HepG2 (cell line): ENCODE measurements around the gene SYT8. TPM values are rescaled to one million over a fixed set of nuclear protein-coding genes. Genes with fewer than 3 reads are reported as not detected.

Experiments
- ATAC-seq: fragments of 200-7000 bp; cut with Tn5 transposase; 3 replicates; pipeline ENCODE4 v1.9.1; 2020; ENCODE audit warnings: mild to moderate bottlenecking, moderate library complexity
- BruUV-seq: library from RNA; stranded (reverse); fragments of 400-500 nt; replicated peaks from 2 replicates; lab custom pipeline; 2021; lab: Mats Ljungman, UMichigan
- CTCF ChIA-PET: fragments of 300-600 bp; formaldehyde crosslinking; extraction: SDS; loops from one replicate; lab custom pipeline; 2021; ENCODE audit warnings: low total read pairs, inconsistent platforms, low intra/inter-chr PET ratio; lab: Yijun Ruan, JAX
- POLR2A ChIA-PET: fragments of 350-600 bp; sonication (Branson Sonifier 250); formaldehyde crosslinking; loops from one replicate; lab custom pipeline; 2020; ENCODE audit warnings: antibody characterized with exemption, inconsistent platforms; lab: Yijun Ruan, JAX
- DNase-seq: peaks from one replicate; pipeline ENCODE4 v3.0.0-alpha.2; 2015; ENCODE audit warnings: low spot score
- FAIRE-seq: peaks from 3 replicates; lab custom pipeline; 2011; peaks lifted over from hg19 to GRCh38; lab: Jason Lieb, UNC
- H2AFZ ChIP-seq: one replicate; pipeline ENCODE4 v1.6.1; 2011; ENCODE audit warnings: low read length, inconsistent platforms
- H3K27ac ChIP-seq: fragments of 300-600 bp; 3 replicates; pipeline ENCODE4 v1.8.0; 2011; ENCODE audit warnings: mixed run types, mild to moderate bottlenecking, mixed read lengths, low read length, inconsistent platforms; ENCODE audit not compliant: insufficient read depth; ENCODE audit errors: extremely low read length
- H3K27me3 ChIP-seq, 2 experiments: fragments of 200-600 bp in 1 of 2; 2 replicates in 1 of 2; 3 replicates in 1 of 2; pipeline versions ENCODE4 v1.6.0 to v1.8.0; 2011; ENCODE audit warnings: low read length in 2 of 2, mild to moderate bottlenecking in 2 of 2, moderate library complexity in 2 of 2, inconsistent platforms in 1 of 2; ENCODE audit not compliant: insufficient read depth in 2 of 2, control insufficient read depth in 1 of 2
- H3K36me3 ChIP-seq, 2 experiments: fragments of 200-600 bp in 1 of 2; replicated peaks in 1 of 2; 2 replicates in 1 of 2; 3 replicates in 1 of 2; pipeline versions ENCODE4 v1.5.1 to v1.8.0; 2011; ENCODE audit warnings: low read length in 2 of 2, inconsistent platforms in 1 of 2; ENCODE audit not compliant: insufficient read depth in 2 of 2, control insufficient read depth in 1 of 2
- H3K4me1 ChIP-seq: 2 replicates; pipeline ENCODE4 v1.5.1; 2012; ENCODE audit warnings: low read length, inconsistent platforms; ENCODE audit not compliant: insufficient read depth
- H3K4me2 ChIP-seq: 2 replicates; pipeline ENCODE4 v1.6.0; 2011; ENCODE audit warnings: low read depth, low read length, inconsistent platforms
- H3K4me3 ChIP-seq, 3 experiments: fragments of 200-600 bp in 1 of 3; sonication (generic), shearing (Covaris generic) in 1 of 3; replicated peaks in 1 of 3; 2 replicates each; pipeline ENCODE4 v1.5.1; 2011 to 2016; ENCODE audit warnings: low read length in 3 of 3, inconsistent platforms in 2 of 3, low read depth in 2 of 3, mild to moderate bottlenecking in 2 of 3, control low read depth in 1 of 3, mixed read lengths in 1 of 3; ENCODE audit not compliant: insufficient read depth in 1 of 3
- H3K79me2 ChIP-seq: one replicate; pipeline ENCODE4 v1.6.1; 2011; ENCODE audit warnings: low read length, inconsistent platforms; ENCODE audit not compliant: insufficient read depth
- H3K9ac ChIP-seq: 2 replicates; pipeline ENCODE4 v1.6.0; 2011; ENCODE audit warnings: mild to moderate bottlenecking, low read depth, low read length, inconsistent platforms; ENCODE audit not compliant: insufficient read depth
- H3K9me3 ChIP-seq: 2 replicates; pipeline ENCODE4 v1.5.1; 2012; ENCODE audit warnings: mild to moderate bottlenecking, low read length
- H4K20me1 ChIP-seq: 2 replicates; pipeline ENCODE4 v1.6.0; 2011; ENCODE audit warnings: inconsistent platforms, mild to moderate bottlenecking, low read length, moderate library complexity; ENCODE audit not compliant: insufficient read depth
- BRD4 ChIP-seq: sonication (generic); formaldehyde crosslinking; IDR thresholded peaks from 2 replicates; pipeline ENCODE4 v1.4.0; 2020; ENCODE audit warnings: missing genetic modification reagents
- HINFP ChIP-seq: sonication (generic); formaldehyde crosslinking; IDR thresholded peaks from 2 replicates; pipeline ENCODE4 v1.4.0; 2020; ENCODE audit warnings: low read depth, mild to moderate bottlenecking, missing genetic modification reagents
- MAFG ChIP-seq: sonication (generic); formaldehyde crosslinking; IDR thresholded peaks from 2 replicates; pipeline ENCODE4 v1.5.1; 2020; ENCODE audit warnings: mild to moderate bottlenecking, missing genetic modification reagents
- MTA3 ChIP-seq: sonication (generic); formaldehyde crosslinking; IDR thresholded peaks from 2 replicates; pipeline ENCODE4 v1.4.0; 2020; ENCODE audit warnings: missing genetic modification reagents
- STAG1 ChIP-seq: sonication (generic); formaldehyde crosslinking; IDR thresholded peaks from 2 replicates; pipeline ENCODE4 v1.4.0; 2020; ENCODE audit warnings: missing genetic modification reagents
- SUZ12 ChIP-seq: fragments of 150-350 bp; IDR thresholded peaks from 2 replicates; pipeline ENCODE4 v1.6.1; 2014; ENCODE audit warnings: low read depth, low read length
- TOPORS ChIP-seq: sonication (generic); formaldehyde crosslinking; IDR thresholded peaks from 2 replicates; pipeline ENCODE4 v1.8.0; 2023; ENCODE audit warnings: mild to moderate bottlenecking, missing genetic modification reagents
- ZNF563 ChIP-seq: sonication (generic); formaldehyde crosslinking; IDR thresholded peaks from 2 replicates; pipeline ENCODE4 v1.8.0; 2022; ENCODE audit warnings: mild to moderate bottlenecking, moderate library complexity, missing genetic modification reagents
- ZNF850 ChIP-seq: sonication (generic); formaldehyde crosslinking; conservative IDR thresholded peaks from 2 replicates; pipeline ENCODE4 v1.9.0; 2021; ENCODE audit warnings: mild to moderate bottlenecking, missing genetic modification reagents
- WGBS: methylation state at CpG from one replicate; pipeline ENCODE4 v1.1.6; 2017; ENCODE audit warnings: low lambda C conversion rate; 5-methylcytosine and 5-hydroxymethylcytosine counted together
- in situ Hi-C: cut with HindIII; loops from 2 replicates; pipeline ENCODE4 v1.10.0; 2017; ENCODE audit warnings: low pct_unique_long_range_greater_than_20kb; ENCODE audit not compliant: extremely low pct_ligation_motif_present
- intact Hi-C: fragments of 100-400 bp; cut with micrococcal nuclease; formaldehyde crosslinking; loops from one replicate; pipeline ENCODE4 v1.10.0; 2022; ENCODE audit not compliant: unreplicated experiment
- polyA plus RNA-seq, 8 experiments: library from polyadenylated mRNA; depleted of rRNA in 3 of 8; stranded (reverse) in 7 of 8; unstranded in 1 of 8; fragments of >200 nt; fragmentation: Illumina TruSeq in 4 of 8; extraction: Trizol in 4 of 8; gene quantifications; 2 replicates each; pipeline versions ENCODE4 v1.2.1 to v1.2.3, GENCODE V29; 2011 to 2016; ENCODE audit warnings: low read depth in 4 of 8, missing spikeins in 1 of 8, mixed read lengths in 1 of 8; ENCODE audit not compliant: insufficient read depth in 1 of 8
- total RNA-seq, 5 experiments: library from RNA; depleted of rRNA; stranded (reverse); fragments of >200 nt; fragmentation: Illumina TruSeq; extraction: Trizol; gene quantifications; 2 replicates each; pipeline ENCODE4 v1.2.3, GENCODE V29; 2016; ENCODE audit warnings: low read depth in 1 of 5
- TF ChIP-seq, protein P1 (sequence below): sonication (generic); formaldehyde crosslinking; IDR thresholded peaks from 2 replicates; pipeline ENCODE4 v1.4.0; 2020; ENCODE audit warnings: missing genetic modification reagents, low read depth, mild to moderate bottlenecking, borderline replicate concordance
- TF ChIP-seq, protein P2 (sequence below): sonication (generic); formaldehyde crosslinking; IDR thresholded peaks from 2 replicates; pipeline ENCODE4 v1.5.0; 2020; ENCODE audit warnings: missing genetic modification reagents, mild to moderate bottlenecking, borderline replicate concordance

The SYT8 gene
- total and polyA plus RNA-seq, 2 of the 13 experiments (the other 11 are each of a cell fraction or from before 2014, with no cell fraction given): 0.60 to 2.3 TPM

DNA sequence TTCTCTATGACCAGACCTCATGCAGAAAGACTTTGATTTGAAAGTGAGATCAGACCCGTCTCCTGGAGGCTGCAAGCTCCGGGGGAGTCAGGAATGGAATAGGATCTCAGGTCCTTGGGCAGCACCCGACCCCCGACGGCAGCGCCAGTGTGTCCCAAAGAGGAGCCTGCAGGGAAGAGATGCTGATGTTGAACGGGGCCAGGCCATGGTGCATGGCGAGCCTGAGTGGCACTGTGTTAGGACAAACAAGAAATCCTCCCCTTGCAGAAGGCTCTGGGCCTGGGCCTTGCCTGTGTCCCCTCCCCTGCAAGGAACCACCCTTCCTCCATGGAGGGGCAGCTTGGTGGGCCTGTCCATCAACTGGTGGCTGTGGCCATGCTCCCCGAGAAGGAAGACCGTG is 20.1 kb upstream of the SYT8 start:
- BruUV-seq: no TSS peak
- DNase-seq: no peak
- no peaks in the 10 kb centered on the region for H3K79me2 ChIP-seq
- intact Hi-C loops: no loop called here
- no peak overlapping the region for H3K4me3 ChIP-seq
- no peak overlapping the region for H3K9ac ChIP-seq
- TF ChIP-seq MTA3 (CRISPR knock-in tag): no peak
- TF ChIP-seq ZNF563 (CRISPR knock-in tag): no peak
- TF ChIP-seq, protein P1, sequence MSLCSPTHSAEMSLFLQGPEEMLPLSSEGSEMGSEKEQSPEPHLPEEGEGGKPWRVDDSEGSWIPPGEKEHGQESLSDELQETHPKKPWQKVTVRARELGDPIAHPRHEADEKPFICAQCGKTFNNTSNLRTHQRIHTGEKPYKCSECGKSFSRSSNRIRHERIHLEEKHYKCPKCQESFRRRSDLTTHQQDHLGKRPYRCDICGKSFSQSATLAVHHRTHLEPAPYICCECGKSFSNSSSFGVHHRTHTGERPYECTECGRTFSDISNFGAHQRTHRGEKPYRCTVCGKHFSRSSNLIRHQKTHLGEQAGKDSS (CRISPR knock-in tag): no peak
- TF ChIP-seq MAFG (CRISPR knock-in tag): no peak
- TF ChIP-seq, protein P2, sequence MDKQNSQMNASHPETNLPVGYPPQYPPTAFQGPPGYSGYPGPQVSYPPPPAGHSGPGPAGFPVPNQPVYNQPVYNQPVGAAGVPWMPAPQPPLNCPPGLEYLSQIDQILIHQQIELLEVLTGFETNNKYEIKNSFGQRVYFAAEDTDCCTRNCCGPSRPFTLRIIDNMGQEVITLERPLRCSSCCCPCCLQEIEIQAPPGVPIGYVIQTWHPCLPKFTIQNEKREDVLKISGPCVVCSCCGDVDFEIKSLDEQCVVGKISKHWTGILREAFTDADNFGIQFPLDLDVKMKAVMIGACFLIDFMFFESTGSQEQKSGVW (CRISPR knock-in tag): no peak
- no peak for TF ChIP-seq TOPORS (CRISPR knock-in tag)
- no peak for TF ChIP-seq BRD4 (CRISPR knock-in tag)
- no peak for TF ChIP-seq STAG1 (CRISPR knock-in tag)
- no peak for TF ChIP-seq HINFP
- TF ChIP-seq ZNF850 (CRISPR knock-in tag): no peak
- TF ChIP-seq SUZ12: no peak
- peaks cover 3 to 56% of the 10 kb centered on the region in 2 experiments; a peak in 3 of 5 replicates for H3K27me3 ChIP-seq
- 0 out of 2 replicates have a peak, but pooled peaks cover 3% of the 10 kb centered on the region for H3K9me3 ChIP-seq
- H3K27ac ChIP-seq: no peak overlapping the region
- in situ Hi-C loops: no loop called here
- no peak for ATAC-seq
- no peak for FAIRE-seq
- POLR2A ChIA-PET: no interaction called here
- 42% methylated on average over 9 of the region's 10 CpGs for WGBS
- H3K4me2 ChIP-seq: no peak overlapping the region
- CTCF ChIA-PET: no interaction called here
- no peaks in the 10 kb centered on the region for H4K20me1 ChIP-seq
- H3K36me3 ChIP-seq: no peaks in the 10 kb centered on the region
- no peaks in the 10 kb centered on the region for H3K4me1 ChIP-seq
- H2AFZ ChIP-seq: no peak overlapping the region
